ENCODE results near the gene MED8.

MED8 gene, protein sequence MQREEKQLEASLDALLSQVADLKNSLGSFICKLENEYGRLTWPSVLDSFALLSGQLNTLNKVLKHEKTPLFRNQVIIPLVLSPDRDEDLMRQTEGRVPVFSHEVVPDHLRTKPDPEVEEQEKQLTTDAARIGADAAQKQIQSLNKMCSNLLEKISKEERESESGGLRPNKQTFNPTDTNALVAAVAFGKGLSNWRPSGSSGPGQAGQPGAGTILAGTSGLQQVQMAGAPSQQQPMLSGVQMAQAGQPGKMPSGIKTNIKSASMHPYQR

DNA sequence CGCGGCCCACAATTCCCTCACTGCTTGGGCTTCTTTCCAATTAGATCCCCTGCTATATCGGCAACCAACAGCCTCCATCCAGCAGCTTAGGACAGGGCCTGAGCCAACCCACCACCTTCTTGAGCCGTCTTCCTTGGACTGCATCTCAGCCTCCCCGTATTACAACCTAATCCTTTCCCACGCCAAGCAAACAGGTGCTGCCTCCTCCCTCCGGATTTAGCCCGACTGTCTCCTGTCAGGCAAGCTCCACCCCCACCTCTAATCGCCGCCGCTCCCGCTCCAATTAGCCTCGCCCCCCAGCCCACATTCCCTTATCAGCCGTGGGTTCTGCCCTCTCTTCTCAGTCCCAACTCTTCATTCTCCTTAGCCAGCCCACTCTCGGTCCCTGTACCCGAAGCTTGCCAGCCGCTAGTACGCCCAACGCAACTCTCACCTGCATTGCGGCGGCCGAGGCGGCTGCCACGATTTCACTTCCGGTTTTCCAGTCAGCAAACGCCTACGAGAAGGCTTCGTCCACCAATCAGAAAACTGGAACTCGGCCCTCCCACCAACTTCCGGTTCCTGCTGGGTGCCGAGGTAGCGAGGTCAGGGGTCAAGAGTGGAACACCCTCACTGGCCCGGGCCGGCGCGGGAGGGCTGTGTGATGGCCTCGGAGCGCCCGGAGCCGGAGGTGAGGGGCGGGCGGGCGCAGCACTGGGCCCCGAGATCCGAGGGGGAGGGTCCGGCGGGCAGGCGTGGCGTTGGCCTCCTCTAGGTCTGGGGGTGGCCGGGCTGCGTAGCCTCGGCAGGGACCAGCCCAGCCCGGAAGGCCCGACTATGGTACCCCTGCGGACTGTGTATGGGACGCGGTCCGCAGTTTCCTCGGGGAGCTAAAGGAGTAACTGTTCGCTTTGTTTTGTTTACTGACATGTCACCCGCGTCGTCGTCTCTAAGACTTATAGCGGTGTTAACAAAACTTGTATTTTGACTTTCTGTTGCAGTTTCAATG lies at the start of gene MED8, which contains the start of gene SZT2:
TSS of gene MED8 (minus strand) at position 475 of the 988 bp plus-strand sequence. CDS start at position 439, 36 bp downstream.
TSS of gene SZT2 (plus strand) at position 574 of the 988 bp plus-strand sequence. CDS start at position 644, 70 bp downstream.
- DNase-seq = peak; percentile 93

DNA sequence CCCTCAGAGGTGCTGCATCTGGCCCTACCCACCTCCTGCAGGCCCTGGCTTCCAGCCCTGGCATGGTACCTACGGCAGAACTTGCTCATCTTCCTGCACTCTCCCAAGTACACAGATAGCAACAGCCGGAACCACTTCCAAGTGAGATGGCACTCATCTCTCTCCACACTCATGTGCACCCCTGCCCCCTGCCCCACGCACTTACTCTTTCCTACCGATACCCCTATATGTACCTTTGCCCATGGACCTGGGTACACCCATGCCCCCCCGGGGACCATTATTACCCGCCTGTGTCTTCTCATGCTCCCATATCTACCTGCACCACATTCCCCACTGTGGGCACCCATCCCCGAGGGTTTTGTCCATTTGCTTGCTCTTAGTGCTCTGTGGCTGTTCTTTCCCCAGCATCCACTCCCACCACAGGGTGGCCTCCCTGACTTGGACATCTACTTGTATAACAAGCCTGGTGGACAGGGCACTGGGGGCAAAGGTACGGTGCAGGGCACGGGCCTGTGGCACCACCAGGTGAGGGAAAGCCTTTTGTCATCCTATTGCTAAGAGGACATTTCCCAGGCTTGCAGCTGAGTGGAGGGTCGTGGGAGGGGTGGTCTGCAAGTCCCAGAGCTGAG lies 49.5 kb upstream of the MED8 start:
- peak; percentile 4 for DNase-seq

DNA sequence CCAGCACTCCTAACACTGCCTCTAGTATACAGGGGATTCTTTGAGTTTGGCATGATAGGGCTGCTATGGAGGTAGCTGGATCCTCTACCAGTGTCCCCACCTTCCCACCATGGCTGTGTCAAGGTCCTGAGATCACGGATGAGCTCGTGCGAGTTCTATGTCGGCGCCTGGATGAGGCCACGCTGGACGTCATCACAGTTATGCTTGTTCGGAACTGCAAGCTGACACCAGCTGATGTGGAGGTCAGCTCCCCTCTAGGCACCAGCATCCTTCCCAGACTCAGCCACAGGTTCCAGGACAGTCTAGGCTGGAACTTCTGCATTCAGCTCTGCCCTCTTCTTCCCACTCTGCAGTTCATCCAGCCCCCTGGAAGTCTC lies 49.0 kb upstream of the MED8 start:
- DNase-seq = no peak

DNA sequence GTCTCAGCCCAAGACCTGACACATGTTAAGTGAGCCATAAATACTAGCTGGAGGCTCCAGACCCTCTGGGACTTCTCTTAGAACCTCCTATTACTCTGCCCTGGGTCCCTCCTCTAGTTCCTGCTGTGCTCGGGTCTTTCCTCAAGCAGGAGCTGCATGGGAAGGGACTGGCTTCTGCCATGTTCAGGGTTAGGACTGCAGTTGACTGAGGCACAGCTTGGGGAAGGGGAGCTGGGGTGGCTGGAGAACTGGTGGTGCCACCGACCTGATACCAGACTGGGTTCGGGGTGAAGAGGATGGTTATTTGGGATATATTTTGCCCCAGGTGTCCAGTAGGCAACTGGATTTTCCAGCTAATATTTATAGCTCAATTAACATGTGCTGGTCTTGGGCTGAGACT lies 48.4 kb upstream of the MED8 start:
- no peak for DNase-seq

DNA sequence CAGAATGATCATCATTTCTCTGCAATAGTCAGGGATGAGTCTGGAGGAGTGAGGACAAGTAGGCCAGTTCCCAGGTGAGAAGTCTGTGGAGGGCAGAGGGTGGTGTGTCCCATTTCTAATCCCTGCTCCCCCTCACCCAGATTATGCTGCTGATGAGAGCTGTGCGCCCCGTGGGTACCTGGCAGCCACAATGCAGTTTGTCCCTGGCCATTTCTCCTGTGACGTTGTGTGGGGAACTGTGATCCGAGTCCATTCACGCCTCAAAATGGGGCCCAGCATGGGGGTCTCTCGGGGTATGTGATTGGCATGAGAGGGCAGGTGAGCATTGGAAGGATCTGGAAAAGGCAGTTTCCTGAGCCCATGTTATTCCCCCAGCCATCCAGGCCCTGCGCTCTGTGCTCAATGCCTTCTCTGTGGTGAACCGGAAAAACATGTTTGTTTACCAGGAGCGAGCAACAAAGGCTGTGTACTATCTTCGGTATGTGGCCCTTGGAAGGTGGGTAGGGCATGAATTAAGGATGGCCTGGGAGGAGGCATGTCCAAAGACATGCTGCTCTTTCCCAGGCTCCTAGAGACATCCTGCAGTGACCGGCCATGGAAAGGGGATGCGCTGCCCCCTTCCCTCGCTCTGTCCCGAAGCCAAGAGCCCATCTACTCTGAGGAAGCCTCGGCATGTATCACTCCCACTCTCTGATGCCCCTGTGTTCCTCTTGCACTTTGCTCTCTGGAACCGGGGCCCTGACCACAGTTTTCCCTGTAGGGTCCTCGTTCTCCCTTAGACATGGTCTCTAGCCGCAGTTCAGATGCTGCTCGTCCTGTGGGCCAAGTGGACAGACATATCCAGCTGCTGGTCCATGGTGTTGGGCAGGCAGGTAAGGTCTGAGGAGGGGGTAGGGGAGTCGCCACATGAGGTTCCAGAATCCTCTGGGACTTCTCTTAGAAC lies 47.7 kb upstream of the MED8 start:
- DNase-seq = no peak

DNA sequence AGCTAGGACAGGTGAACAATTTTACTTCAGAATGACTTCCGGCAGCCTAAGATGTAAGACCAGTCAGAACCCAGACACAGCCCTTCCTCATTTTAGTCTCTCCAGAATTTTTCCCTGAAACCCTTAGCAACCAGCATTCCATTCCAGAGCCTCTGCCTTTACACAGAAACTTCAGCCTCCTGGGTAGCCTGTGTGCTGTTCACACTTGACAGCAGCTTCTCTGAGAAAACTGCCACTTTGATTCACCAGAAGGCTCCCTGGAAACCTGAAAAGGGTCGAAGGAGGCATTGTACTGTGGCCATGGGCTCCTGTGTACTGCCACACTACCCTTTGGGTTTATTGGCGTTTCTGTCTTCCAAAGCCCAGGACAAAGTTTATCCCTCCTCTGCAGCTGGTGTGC lies 46.8 kb upstream of the MED8 start:
- no peak for DNase-seq

DNA sequence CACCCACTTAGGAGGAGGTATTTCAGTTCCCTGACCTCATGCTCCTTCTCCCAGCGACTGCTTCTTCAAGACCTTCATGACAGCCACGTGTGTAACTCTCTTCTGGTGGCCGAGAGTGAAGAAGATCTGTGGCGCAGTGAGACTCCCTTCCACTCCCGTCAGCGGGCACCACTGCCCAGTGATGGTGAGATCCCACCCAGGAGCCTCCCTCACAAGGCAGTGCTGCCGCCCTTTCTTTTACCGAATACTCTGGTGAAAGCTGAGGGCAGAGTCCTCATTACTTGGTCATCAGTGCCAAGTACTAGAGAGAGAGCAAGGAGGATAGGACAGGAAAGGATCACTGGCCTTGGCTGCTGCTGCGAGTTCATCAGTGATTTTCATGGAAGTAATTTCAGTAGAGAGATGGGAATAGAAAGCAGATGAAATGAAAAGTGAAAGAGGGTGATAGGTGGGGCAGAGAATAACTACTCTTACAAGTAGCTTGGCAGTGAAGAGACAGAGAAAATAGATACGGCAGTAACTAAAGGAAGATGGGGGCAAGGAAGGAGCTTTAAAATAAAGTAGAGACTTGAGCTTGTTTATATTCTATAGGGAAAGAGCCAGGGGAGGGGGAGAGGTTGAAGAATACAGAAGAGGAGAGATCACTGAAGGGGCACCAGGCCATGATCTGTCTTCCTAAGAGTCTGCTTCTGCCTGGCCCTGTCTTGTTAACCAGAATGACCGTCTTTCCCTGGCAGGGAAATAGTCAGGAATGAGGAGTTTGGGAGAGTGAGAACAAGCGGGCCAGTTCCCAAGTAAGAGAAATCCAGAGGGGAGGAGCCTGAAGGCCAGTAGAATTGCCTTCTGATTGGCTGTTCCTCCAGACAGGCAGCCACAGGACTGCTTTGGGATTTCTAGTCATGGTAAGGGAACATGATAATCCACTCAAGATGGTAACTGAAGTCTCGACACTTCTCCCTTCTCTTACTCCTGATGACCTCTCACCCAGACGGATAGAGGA lies 45.8 kb upstream of the MED8 start:
- DNase-seq = peak; percentile 9

DNA sequence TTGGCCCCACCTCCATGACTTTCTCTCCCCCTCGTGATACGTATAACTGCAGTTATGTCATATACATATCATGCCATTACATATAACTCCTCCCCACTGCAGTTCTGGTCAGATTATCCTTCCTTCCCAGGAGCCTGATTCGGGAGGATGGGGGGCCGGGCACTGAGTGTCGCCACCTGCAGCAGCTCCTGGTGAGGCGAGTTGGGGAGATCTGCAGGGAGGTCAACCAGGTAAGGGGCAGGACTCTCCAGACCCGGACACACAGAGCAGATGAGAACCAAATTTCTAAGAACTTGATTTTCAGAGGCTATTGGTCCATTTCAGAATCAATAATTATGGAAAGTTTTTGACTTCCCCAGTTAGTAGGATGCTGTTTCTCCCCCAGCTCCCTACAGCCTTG lies 44.7 kb upstream of the MED8 start:
- no peak for DNase-seq

DNA sequence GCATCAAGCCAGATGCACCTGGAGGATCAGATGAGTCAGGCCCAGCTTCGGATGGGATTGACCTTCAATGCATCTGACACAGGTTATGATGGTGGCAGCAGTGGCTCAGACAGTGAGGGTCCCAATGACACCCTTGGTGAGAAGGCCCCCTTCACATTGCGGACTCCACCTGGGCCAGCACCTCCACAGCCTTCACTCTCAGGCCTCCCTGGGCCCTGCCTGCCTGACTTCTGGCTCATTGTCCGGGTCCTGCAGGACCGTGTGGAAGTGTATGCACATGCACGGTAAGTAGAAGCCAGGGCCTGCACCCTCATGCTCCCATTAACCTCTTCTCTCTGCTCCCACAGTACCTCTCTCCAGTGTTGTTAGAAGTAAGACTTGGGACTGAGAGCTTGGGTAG lies 43.3 kb upstream of the MED8 start:
- DNase-seq = no peak

DNA sequence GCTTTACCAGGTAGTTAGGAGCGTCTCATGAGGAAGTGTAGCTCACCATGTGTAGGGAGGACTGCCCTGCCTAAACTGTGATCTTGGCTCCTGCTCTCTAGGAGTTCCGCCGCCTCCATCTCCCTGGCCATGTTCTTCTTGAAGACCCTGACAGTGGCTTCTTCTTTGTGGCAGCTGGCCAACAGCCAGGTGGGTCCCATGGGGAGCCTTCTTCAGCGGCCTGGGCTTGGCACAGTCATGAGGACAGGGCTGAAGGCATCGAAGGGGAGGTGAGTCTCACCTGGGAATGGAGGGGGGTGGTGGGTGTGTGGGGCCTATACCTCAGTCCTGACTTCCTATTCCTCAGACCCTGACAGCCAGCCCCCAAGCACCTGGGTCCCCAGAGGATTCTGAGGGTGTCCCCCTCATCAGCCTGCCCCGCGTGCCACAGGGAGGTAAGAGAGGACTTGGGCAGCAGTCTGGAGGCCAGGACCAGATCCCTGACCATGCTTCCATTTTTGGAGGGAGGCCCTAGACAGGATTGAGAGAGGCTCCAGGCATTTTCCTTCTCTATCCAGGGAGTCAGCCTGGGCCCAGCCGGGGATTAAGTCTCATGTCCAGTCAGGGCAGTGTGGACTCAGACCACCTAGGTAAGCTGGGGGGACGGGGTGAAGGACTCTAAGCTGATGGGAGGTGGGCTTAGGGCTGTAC lies 42.7 kb upstream of the MED8 start:
- DNase-seq = no peak

DNA sequence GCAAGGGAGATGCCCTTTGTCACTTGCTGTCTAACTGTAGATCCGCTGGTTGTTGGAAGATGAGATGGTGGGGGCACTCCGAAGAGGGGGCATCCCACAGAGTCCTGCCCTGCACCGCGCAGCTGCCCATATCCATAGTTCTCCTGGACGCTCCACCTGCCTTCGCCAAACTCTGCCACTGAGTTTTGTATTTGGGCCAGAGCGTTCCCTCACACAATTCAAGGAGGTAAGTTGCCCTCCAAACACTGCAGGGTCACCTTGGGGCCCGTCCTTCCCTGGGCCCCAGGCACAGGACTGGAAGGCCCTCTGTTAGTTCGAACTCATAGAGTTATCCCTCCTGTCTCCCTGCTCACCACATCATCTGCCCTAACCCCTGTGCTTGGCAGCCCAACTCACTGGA lies 42.1 kb upstream of the MED8 start:
- DNase-seq = no peak

DNA sequence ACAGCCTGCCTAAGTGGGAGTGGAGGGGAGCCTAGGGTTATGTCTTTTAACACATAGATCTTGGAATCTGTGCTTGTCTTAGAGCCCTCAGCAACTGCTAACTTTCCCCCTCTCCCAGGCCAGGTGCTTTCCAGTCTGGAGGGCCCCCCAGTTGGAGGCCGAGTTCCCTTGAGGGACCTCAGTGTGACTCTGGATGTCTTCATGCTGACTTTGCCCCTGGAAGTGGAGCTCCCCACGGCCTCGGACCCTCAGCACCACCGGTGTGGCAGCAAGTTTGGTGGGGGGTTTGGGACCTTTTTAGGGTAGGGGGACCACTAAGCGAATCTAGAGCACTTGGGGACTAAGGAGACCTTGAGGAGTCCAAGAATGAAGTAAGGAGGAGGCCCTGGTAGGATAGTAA lies 41.2 kb upstream of the MED8 start:
- DNase-seq = no peak

DNA sequence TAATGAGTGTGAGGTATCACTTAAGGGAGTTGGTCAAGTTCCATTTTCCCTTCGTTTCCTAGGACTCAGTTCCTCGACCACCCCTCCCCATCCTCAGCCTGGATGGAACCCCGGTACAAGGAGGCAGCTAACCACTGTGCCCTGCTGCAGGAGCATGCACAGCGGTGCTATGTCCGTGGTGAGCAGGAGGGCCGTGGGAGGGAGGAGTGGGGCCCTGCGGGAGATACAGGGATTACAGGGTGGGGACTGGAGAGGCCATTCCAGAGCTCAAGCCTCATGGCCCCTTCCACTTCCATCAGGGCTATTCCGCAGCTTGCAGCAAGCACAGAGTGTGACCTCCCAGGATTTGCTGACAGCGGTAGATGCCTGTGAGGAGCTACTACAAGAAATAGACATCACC lies 38.3 kb upstream of the MED8 start:
- no peak for DNase-seq

DNA sequence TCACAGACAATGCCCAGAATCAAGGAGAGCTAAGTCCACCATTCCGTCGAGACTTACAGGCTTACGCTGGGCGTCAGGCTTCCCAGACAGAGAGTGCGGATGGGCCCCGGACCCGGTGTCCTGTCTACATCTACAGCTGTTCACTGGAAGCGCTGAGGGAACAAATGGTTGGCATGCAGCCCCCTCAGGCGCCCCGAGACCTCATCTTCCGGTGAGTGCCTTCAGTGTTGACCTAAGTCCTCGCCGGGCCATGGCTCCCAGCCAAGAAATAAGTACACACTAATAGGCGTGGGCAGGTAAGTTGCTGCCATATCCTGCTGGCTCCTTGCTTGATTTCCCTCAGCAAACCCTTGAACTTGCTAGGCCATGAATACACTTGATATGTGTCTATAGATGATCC lies 37.9 kb upstream of the MED8 start:
- DNase-seq = no peak

DNA sequence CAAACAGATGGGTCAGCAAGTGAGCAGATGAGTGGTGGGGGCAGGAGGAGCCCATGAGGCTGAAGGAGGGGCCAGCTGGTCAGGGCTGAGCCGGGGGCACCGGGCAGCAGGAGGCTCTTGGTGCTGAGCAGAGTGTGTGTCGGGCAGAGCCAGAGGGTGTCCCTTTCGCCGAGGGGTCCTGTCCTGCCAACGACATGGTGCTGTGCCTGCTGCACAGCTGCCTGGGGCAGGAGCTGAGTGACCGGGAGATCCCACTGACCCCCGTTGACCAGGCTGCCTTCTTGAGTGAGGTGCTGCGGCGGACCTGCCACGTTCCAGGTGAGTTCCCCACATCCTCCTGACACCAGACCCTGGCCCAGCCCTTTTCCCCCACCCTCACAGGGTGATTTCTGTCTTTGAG lies 36.6 kb upstream of the MED8 start:
- DNase-seq = no peak

DNA sequence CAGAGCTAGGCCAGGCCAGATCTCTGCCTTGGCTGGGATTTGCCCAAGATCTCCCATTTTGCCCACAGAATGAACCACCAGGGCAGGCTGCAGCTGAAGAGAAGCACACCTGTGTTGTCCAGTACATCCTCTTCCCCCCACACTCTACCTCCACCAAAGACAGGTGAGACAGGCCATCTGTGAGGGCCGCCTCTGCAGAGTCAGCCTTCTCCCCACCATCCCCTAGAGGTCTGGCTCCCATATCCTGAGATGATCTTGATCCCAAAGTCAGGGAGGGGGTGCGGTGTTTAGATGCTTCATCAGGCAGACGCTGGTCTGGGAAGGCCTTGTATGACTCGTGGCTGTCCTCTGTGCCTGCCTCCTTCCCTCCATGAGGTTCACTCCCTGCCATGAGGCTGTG lies 35.4 kb upstream of the MED8 start:
- no peak for DNase-seq

DNA sequence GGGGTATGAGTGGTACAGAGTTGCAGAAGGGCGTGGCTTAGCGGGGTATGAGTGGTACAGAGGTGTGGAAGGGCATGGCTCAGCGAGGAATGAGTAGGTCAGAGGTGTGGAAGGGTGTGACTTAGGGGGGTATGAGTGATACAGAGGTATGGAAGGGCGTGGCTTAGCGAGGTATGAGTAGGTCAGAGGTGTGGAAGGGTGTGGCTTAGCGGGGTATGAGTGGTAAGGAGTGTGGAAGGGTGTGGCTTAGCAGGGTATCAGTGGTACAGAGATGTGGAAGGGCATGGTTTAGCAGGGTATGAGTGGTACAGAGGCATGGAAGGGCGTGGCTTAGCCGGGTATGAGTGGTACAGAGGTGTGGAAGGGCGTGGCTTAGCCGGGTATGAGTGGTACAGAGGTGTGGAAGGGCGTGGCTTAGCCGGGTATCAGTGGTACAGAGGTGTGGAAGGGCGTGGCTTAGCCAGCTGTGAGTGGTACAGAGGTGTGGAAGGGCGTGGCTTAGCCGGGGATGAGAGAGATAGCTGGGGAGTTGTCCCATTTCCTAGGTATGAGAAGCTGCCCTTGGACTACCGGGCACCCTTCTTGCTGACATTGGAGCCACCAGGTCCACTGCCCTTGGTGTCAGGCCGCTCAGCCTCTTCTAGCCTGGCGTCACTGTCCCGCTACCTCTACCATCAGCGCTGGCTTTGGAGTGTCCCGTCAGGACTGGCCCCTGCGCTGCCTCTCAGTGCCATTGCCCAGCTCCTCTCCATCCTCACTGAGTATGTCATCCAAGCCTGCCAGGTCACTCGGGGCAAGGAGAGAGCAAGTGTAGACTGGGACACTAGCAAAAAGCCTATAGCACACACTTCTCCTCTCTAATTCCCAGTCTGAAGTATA lies 34.3 kb upstream of the MED8 start:
- DNase-seq = no peak

DNA sequence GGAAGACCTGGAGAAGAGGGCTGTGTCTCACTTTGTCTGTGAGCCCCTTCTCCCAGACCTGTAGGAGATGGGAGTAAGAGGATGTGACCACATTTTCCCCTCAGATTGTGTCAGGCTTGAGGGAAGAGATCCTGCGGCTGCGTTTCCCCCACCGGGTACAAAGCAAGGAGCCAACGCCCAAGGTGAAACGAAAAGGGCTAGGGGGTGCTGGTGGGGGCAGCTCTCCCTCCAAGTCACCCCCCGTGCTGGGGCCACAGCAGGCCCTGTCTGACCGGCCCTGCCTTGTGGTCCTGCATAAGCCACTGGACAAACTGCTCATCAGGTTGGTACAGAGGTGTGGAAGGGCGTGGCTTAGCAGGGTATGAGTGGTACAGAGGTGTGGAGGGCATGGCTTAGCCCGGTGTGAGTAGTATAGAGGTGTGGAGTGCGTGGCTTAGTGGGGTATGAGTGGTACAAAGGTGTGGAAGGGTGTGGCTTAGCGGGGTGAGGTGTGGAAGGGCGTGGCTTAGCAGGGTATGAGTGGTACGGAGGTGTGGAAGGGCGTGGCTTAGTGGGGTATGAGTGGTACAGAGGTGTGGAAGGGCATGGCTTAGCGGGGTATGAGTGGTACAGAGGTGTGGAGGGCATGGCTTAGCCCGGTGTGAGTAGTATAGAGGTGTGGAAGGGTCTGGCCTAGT lies 33.5 kb upstream of the MED8 start:
- DNase-seq = no peak

Data from activated CD8-positive, alpha-beta memory T cell treated with anti-CD3 and anti-CD28 coated beads, Interleukin-2, amount 50 U/mL, for 4 hours (primary cell).